Fibroblast of pulmonary artery (primary cell): Measurements from ENCODE around the gene OTOG.
A peak's percentile ranks its signal among the peaks of the same experiment; 100 is the strongest.

Source experiments
- DNase-seq: peaks from one replicate; pipeline ENCODE4 v3.0.0-alpha.2; 2010; ENCODE audit warnings: low read depth
- H3K4me3 ChIP-seq: replicated peaks from 2 replicates; pipeline ENCODE4 v1.5.1; 2011; ENCODE audit warnings: low read depth, mild to moderate bottlenecking, control low read depth, low read length, moderate library complexity
- CTCF ChIP-seq: IDR thresholded peaks from 2 replicates; pipeline ENCODE4 v1.5.1; 2011; ENCODE audit warnings: mild to moderate bottlenecking, control low read depth, low read length, inconsistent platforms; ENCODE audit errors: missing control alignments

OTOG gene

GRCh38 chr11:17526326-17526725 lies 20.7 kb upstream of the OTOG start:
- no peak for TF ChIP-seq CTCF
- no peak overlapping the region for H3K4me3 ChIP-seq
- DNase-seq, result no peak

- TF ChIP-seq CTCF, result no peak
- H3K4me3 ChIP-seq, result no peak overlapping the region
- DNase-seq, result no peak
These were observed 20.0 kb upstream of the OTOG start for GRCh38 chr11:17526931-17527627.

- no peak overlapping the region for H3K4me3 ChIP-seq
- no peak for TF ChIP-seq CTCF
- no peak for DNase-seq
These were observed 19.4 kb upstream of the OTOG start for GRCh38 chr11:17527628-17527995.

GRCh38 chr11:17528181-17528691 lies 18.8 kb upstream of the OTOG start:
- peak; percentile 41 for DNase-seq
- no peak overlapping the region for H3K4me3 ChIP-seq
- TF ChIP-seq CTCF, result peak; percentile 76

- no peak for DNase-seq
- no peak for TF ChIP-seq CTCF
- no peak overlapping the region for H3K4me3 ChIP-seq
These were observed 17.9 kb upstream of the OTOG start for GRCh38 chr11:17528906-17529843.

GRCh38 chr11:17529844-17530185 lies 17.2 kb upstream of the OTOG start:
- no peak for DNase-seq
- no peak for TF ChIP-seq CTCF
- H3K4me3 ChIP-seq, result no peak overlapping the region
